Measurements from ENCODE around the gene SSTR1.

Gene SSTR1

GRCh38 chr14:38208618-38209562 lies 1.2 kb downstream of the SSTR1 start:
- no peak overlapping the region for H3K27ac Mint-ChIP-seq
- peaks cover 52% of the 10 kb centered on the region for H3K27me3 Mint-ChIP-seq
- ATAC-seq, result peak; percentile 49
- H3K36me3 Mint-ChIP-seq (ENCODE audit: low read depth), result peaks cover 2% of the 10 kb centered on the region
- no peak for DNase-seq
- H3K4me1 Mint-ChIP-seq, result peaks cover 17% of the 10 kb centered on the region
- peak overlapping the region; percentile 52 for H3K4me3 Mint-ChIP-seq
- no peaks in the 10 kb centered on the region for H3K9me3 Mint-ChIP-seq

GRCh38 chr14:38209572-38210557 lies 2.2 kb downstream of the SSTR1 start:
- ATAC-seq (peak; percentile 7), DNase-seq (no peak)
- peaks cover 58% of the 10 kb centered on the region for H3K27me3 Mint-ChIP-seq
- no peaks in the 10 kb centered on the region for H3K9me3 Mint-ChIP-seq
- H3K27ac Mint-ChIP-seq, result no peak overlapping the region
- peak overlapping the region; percentile 25 for H3K4me3 Mint-ChIP-seq
- H3K36me3 Mint-ChIP-seq (ENCODE audit: low read depth), result peaks cover 2% of the 10 kb centered on the region
- peaks cover 17% of the 10 kb centered on the region for H3K4me1 Mint-ChIP-seq

- Mint-ChIP-seq H3K4me3 (peak overlapping the region; percentile 25), H3K9me3 (no peaks in the 10 kb centered on the region), H3K4me1 (peaks cover 17% of the 10 kb centered on the region), H3K36me3 (ENCODE audit: low read depth) (peaks cover 2% of the 10 kb centered on the region), H3K27ac (no peak overlapping the region), H3K27me3 (peaks cover 58% of the 10 kb centered on the region)
- ATAC-seq, result no peak
- DNase-seq, result no peak
These were observed 3.0 kb downstream of the SSTR1 start for GRCh38 chr14:38210587-38211216.

GRCh38 chr14:38211255-38211735 lies 3.6 kb downstream of the SSTR1 start:
- ATAC-seq (no peak), DNase-seq (no peak)
- Mint-ChIP-seq H3K27ac (no peak overlapping the region), H3K4me1 (peaks cover 17% of the 10 kb centered on the region), H3K36me3 (ENCODE audit: low read depth) (peaks cover 2% of the 10 kb centered on the region), H3K4me3 (no peak overlapping the region), H3K27me3 (peaks cover 60% of the 10 kb centered on the region), H3K9me3 (no peaks in the 10 kb centered on the region)

DNA sequence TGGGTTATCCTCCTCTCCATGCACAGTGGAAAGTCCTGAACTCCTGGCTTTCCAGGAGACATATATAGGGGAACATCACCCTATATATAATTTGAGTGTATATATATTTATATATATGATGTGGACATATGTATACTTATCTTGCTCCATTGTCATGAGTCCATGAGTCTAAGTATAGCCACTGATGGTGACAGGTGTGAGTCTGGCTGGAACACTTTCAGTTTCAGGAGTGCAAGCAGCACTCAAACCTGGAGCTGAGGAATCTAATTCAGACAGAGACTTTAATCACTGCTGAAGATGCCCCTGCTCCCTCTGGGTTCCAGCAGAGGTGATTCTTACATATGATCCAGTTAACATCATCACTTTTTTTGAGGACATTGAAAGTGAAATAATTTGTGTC lies 4.4 kb downstream of the SSTR1 start:
- DNase-seq, result no peak
- Mint-ChIP-seq H3K4me3 (no peak overlapping the region), H3K9me3 (no peaks in the 10 kb centered on the region), H3K36me3 (ENCODE audit: low read depth) (peaks cover 2% of the 10 kb centered on the region), H3K27me3 (peaks cover 54% of the 10 kb centered on the region), H3K4me1 (peaks cover 17% of the 10 kb centered on the region), H3K27ac (no peak overlapping the region)
- ATAC-seq, result no peak

DNA sequence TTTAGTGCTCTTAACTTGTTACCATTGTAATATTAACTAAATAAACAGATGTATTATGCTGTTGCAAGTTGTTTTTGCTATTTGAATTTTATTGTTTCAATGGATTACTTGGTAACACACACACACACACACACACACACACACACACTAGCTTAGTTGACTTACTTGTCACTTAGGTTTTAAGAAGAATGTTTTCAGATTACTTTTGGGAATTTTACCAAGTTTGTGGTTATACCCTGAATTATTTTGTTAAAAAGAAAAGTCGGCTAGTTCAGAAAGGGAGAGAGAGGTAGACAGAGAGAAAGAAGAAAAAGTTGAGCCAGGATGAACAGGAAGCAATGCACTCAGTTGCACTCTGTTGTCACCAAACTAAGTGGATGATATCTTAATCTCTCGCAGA lies 5.3 kb downstream of the SSTR1 start:
- ATAC-seq (no peak), DNase-seq (no peak)
- Mint-ChIP-seq H3K4me3 (no peak overlapping the region), H3K4me1 (peaks cover 17% of the 10 kb centered on the region), H3K27ac (no peak overlapping the region), H3K36me3 (ENCODE audit: low read depth) (peaks cover 2% of the 10 kb centered on the region), H3K9me3 (no peaks in the 10 kb centered on the region), H3K27me3 (peaks cover 46% of the 10 kb centered on the region)

DNA sequence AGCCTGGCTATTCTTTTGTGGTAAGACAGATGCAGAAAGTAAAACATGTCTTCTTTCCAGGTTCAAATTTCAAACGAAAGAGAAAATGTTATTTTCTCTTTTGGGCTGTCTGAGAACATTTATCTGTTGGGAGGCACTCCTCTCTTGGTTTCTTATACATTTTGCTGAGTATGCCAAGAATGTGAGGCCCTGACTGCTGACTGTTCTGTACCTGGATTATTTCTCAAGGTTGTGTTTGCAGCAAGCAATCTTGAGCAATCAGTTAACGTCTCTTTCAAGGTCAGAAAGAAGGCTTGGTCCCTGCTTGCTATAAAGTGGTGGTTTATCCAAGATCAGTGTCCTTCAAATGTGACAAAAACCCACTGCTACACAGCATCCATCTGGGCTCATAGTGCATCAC lies 9.8 kb downstream of the SSTR1 start:
- Mint-ChIP-seq H3K9me3 (no peaks in the 10 kb centered on the region), H3K4me3 (no peak overlapping the region), H3K27ac (no peak overlapping the region), H3K36me3 (ENCODE audit: low read depth) (no peaks in the 10 kb centered on the region), H3K27me3 (peaks cover 14% of the 10 kb centered on the region), H3K4me1 (no peaks in the 10 kb centered on the region)
- ATAC-seq (no peak), DNase-seq (no peak)

DNA sequence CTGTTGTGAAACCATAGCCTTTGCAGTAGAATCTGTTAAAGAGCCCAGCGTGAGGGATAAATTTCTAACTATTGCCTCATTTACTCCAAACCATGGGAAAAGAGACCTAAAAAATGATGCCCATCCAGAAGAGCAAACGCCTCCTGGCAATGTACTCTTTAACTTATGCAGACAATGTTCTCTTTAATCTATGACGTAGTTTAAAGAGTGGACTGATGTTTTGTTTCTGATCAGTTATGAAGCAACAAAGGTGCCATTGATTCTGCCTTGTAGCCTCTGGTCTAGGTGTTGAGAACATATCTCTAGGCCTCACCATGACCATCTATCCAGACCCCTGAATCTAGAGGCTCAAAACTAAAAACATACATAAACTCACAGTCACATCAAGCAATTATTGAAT lies 13.4 kb downstream of the SSTR1 start:
- Mint-ChIP-seq H3K4me1 (no peaks in the 10 kb centered on the region), H3K27ac (no peak overlapping the region), H3K4me3 (no peak overlapping the region), H3K9me3 (no peaks in the 10 kb centered on the region), H3K27me3 (peaks cover 4% of the 10 kb centered on the region), H3K36me3 (ENCODE audit: low read depth) (no peaks in the 10 kb centered on the region)
- DNase-seq, result no peak
- no peak for ATAC-seq

- Mint-ChIP-seq H3K27me3 (no peaks in the 10 kb centered on the region), H3K36me3 (ENCODE audit: low read depth) (no peaks in the 10 kb centered on the region), H3K9me3 (no peaks in the 10 kb centered on the region), H3K4me1 (no peaks in the 10 kb centered on the region), H3K4me3 (no peak overlapping the region), H3K27ac (no peak overlapping the region)
- DNase-seq (no peak), ATAC-seq (no peak)
These were observed 16.6 kb downstream of the SSTR1 start for GRCh38 chr14:38224338-38224737.

GRCh38 chr14:38225946-38226345 lies 18.2 kb downstream of the SSTR1 start:
- no peaks in the 10 kb centered on the region for H3K9me3 Mint-ChIP-seq
- no peak overlapping the region for H3K27ac Mint-ChIP-seq
- DNase-seq (no peak), ATAC-seq (no peak)
- no peaks in the 10 kb centered on the region for H3K4me1 Mint-ChIP-seq
- H3K4me3 Mint-ChIP-seq, result no peak overlapping the region
- no peaks in the 10 kb centered on the region for H3K27me3 Mint-ChIP-seq
- no peaks in the 10 kb centered on the region for H3K36me3 Mint-ChIP-seq (ENCODE audit: low read depth)

GRCh38 chr14:38226366-38226765 lies 18.7 kb downstream of the SSTR1 start:
- Mint-ChIP-seq H3K4me1 (no peaks in the 10 kb centered on the region), H3K27ac (no peak overlapping the region), H3K27me3 (no peaks in the 10 kb centered on the region), H3K36me3 (ENCODE audit: low read depth) (no peaks in the 10 kb centered on the region), H3K4me3 (no peak overlapping the region), H3K9me3 (no peaks in the 10 kb centered on the region)
- no peak for ATAC-seq
- DNase-seq, result no peak

- no peak overlapping the region for H3K27ac Mint-ChIP-seq
- H3K27me3 Mint-ChIP-seq, result no peaks in the 10 kb centered on the region
- H3K4me3 Mint-ChIP-seq, result no peak overlapping the region
- no peaks in the 10 kb centered on the region for H3K36me3 Mint-ChIP-seq (ENCODE audit: low read depth)
- no peaks in the 10 kb centered on the region for H3K9me3 Mint-ChIP-seq
- ATAC-seq, result no peak
- no peak for DNase-seq
- no peaks in the 10 kb centered on the region for H3K4me1 Mint-ChIP-seq
These were observed 25.5 kb downstream of the SSTR1 start for GRCh38 chr14:38233218-38233617.

GRCh38 chr14:38238332-38238731 lies 30.6 kb downstream of the SSTR1 start:
- H3K9me3 Mint-ChIP-seq, result no peaks in the 10 kb centered on the region
- H3K36me3 Mint-ChIP-seq (ENCODE audit: low read depth), result no peaks in the 10 kb centered on the region
- H3K4me1 Mint-ChIP-seq, result no peaks in the 10 kb centered on the region
- no peak overlapping the region for H3K27ac Mint-ChIP-seq
- H3K27me3 Mint-ChIP-seq, result peaks cover 5% of the 10 kb centered on the region
- DNase-seq, result no peak
- no peak for ATAC-seq
- H3K4me3 Mint-ChIP-seq, result no peak overlapping the region

DNA sequence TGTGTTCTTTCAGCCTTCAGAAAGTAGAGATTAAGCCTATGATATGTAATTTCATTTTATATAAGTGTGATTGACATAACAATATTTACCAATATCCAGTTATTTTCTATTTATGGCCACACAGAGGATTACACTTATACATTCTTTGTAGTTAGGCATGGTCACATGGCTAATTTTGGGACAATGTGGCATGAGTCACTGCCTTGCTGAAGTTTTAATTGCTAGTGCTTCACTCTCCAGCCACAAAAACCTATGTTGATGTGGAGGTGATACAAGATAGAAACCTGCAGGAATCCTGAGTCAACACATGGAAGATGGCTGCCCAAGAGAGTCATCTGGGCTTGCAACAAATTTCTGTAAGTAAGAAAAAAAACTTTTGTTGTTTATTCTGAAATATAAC lies 31.2 kb downstream of the SSTR1 start:
- H3K4me3 Mint-ChIP-seq, result no peak overlapping the region
- DNase-seq, result no peak
- H3K27me3 Mint-ChIP-seq, result peaks cover 5% of the 10 kb centered on the region
- no peak overlapping the region for H3K27ac Mint-ChIP-seq
- H3K36me3 Mint-ChIP-seq (ENCODE audit: low read depth), result no peaks in the 10 kb centered on the region
- H3K4me1 Mint-ChIP-seq, result no peaks in the 10 kb centered on the region
- H3K9me3 Mint-ChIP-seq, result no peaks in the 10 kb centered on the region
- ATAC-seq, result no peak

Data from activated naive CD8-positive, alpha-beta T cell treated with anti-CD3 and anti-CD28 coated beads, Interleukin-2, amount 50 U/mL, for 24 hours (primary cell).